Measurements from ENCODE around the gene LRRC75A. TPM values are rescaled to one million over a fixed set of nuclear protein-coding genes. Genes with fewer than 3 reads are reported as not detected.

LRRC75A gene
- total RNA-seq, 1 experiment from 2014 or later, result 22.9 TPM

DNA sequence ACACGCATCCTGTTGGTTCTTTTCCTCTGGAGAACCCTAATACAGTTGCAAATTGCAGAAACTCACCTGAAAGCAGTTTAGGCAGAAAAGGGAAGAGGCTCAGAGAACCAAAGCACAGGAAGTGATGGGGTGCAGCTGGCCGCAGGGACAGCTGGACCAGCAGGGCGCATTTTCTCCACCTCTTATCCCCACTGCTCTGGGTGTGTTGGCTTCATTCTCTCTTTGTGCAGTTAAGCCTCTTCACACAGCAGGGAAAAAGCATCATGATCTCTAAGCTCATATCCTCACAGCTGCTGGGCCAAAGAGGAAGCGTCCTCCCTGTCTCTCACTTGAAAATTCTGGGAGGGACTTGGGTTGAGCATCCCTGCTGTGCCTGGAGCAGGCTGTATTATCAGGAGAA is 20.0 kb upstream of the LRRC75A start (continued):
- TF ChIP-seq, protein P1, sequence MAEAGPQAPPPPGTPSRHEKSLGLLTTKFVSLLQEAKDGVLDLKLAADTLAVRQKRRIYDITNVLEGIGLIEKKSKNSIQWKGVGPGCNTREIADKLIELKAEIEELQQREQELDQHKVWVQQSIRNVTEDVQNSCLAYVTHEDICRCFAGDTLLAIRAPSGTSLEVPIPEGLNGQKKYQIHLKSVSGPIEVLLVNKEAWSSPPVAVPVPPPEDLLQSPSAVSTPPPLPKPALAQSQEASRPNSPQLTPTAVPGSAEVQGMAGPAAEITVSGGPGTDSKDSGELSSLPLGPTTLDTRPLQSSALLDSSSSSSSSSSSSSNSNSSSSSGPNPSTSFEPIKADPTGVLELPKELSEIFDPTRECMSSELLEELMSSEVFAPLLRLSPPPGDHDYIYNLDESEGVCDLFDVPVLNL (CRISPR knock-in tag; IDR thresholded peaks at IDR 0.05; ENCODE audit: borderline replicate concordance, low read depth), result no peak
- TF ChIP-seq TP53 (CRISPR knock-in tag; IDR thresholded peaks at IDR 0.05) (no peak), ETV6 (CRISPR knock-in tag; IDR thresholded peaks at IDR 0.05) (no peak), NR1H2 (CRISPR knock-in tag; IDR thresholded peaks at IDR 0.05) (no peak), MXD4 (CRISPR knock-in tag; IDR thresholded peaks at IDR 0.05; ENCODE audit: borderline replicate concordance) (no peak), EMX1 (CRISPR knock-in tag; IDR thresholded peaks at IDR 0.05) (no peak), ZNF396 (CRISPR knock-in tag; IDR thresholded peaks at IDR 0.05; ENCODE audit: borderline replicate concordance) (no peak), GTF2I (CRISPR knock-in tag; conservative IDR thresholded peaks at IDR 0.05) (no peak)
- TF ChIP-seq, protein P2, sequence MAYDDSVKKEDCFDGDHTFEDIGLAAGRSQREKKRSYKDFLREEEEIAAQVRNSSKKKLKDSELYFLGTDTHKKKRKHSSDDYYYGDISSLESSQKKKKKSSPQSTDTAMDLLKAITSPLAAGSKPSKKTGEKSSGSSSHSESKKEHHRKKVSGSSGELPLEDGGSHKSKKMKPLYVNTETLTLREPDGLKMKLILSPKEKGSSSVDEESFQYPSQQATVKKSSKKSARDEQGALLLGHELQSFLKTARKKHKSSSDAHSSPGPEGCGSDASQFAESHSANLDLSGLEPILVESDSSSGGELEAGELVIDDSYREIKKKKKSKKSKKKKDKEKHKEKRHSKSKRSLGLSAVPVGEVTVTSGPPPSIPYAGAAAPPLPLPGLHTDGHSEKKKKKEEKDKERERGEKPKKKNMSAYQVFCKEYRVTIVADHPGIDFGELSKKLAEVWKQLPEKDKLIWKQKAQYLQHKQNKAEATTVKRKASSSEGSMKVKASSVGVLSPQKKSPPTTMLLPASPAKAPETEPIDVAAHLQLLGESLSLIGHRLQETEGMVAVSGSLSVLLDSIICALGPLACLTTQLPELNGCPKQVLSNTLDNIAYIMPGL (CRISPR knock-in tag; IDR thresholded peaks at IDR 0.05), result no peak
- TF ChIP-seq, protein P3, sequence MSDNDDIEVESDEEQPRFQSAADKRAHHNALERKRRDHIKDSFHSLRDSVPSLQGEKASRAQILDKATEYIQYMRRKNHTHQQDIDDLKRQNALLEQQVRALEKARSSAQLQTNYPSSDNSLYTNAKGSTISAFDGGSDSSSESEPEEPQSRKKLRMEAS (CRISPR knock-in tag; IDR thresholded peaks at IDR 0.05), result no peak
- TF ChIP-seq, protein P4, sequence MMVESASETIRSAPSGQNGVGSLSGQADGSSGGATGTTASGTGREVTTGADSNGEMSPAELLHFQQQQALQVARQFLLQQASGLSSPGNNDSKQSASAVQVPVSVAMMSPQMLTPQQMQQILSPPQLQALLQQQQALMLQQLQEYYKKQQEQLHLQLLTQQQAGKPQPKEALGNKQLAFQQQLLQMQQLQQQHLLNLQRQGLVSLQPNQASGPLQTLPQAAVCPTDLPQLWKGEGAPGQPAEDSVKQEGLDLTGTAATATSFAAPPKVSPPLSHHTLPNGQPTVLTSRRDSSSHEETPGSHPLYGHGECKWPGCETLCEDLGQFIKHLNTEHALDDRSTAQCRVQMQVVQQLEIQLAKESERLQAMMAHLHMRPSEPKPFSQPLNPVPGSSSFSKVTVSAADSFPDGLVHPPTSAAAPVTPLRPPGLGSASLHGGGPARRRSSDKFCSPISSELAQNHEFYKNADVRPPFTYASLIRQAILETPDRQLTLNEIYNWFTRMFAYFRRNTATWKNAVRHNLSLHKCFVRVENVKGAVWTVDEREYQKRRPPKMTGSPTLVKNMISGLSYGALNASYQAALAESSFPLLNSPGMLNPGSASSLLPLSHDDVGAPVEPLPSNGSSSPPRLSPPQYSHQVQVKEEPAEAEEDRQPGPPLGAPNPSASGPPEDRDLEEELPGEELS (CRISPR knock-in tag; IDR thresholded peaks at IDR 0.05), result peak; percentile 18; the same call in 1 of the 2 replicates

DNA sequence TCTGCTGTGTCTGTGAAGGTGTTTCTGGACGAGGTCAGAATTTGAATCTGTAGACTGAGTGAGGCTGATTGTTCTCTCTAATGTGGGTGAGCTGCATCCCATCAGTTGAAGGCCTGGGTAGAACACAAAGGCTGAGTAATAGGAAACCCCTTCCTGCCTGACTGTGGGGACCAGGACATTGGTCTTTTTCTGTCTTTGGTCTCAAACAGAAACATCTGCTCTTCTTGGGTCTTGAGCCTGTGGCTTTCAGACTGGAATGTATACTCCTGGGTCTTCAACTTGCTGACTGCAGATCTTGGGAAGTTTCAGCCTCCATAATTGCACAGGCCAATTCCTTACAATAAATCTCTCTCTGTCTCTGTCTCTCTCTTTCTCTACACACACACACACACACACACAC is 19.6 kb upstream of the LRRC75A start:
- Mint-ChIP-seq H3K9me3 (no peaks in the 10 kb centered on the region), H3K4me1 (peaks cover 25% of the 10 kb centered on the region), H3K36me3 (no peaks in the 10 kb centered on the region), H3K27ac (peak overlapping the region; percentile 44; the same call in 1 of the 2 replicates), H3K27me3 (ENCODE audit: low read depth) (peaks cover 19% of the 10 kb centered on the region), H3K4me3 (no peak overlapping the region)
- TF ChIP-seq NFE2L1 (CRISPR knock-in tag; IDR thresholded peaks at IDR 0.05) (no peak), RELA (CRISPR knock-in tag; IDR thresholded peaks at IDR 0.05; ENCODE audit: borderline replicate concordance) (no peak), EMX1 (CRISPR knock-in tag; IDR thresholded peaks at IDR 0.05) (no peak), CBFB (CRISPR knock-in tag; IDR thresholded peaks at IDR 0.05; ENCODE audit: low read depth) (no peak), MYBL2 (CRISPR knock-in tag; IDR thresholded peaks at IDR 0.05) (no peak), ZNF121 (CRISPR knock-in tag; IDR thresholded peaks at IDR 0.05) (0 out of 2 replicates have a peak, but pooled peaks have one; percentile 17)
- TF ChIP-seq, protein P5, sequence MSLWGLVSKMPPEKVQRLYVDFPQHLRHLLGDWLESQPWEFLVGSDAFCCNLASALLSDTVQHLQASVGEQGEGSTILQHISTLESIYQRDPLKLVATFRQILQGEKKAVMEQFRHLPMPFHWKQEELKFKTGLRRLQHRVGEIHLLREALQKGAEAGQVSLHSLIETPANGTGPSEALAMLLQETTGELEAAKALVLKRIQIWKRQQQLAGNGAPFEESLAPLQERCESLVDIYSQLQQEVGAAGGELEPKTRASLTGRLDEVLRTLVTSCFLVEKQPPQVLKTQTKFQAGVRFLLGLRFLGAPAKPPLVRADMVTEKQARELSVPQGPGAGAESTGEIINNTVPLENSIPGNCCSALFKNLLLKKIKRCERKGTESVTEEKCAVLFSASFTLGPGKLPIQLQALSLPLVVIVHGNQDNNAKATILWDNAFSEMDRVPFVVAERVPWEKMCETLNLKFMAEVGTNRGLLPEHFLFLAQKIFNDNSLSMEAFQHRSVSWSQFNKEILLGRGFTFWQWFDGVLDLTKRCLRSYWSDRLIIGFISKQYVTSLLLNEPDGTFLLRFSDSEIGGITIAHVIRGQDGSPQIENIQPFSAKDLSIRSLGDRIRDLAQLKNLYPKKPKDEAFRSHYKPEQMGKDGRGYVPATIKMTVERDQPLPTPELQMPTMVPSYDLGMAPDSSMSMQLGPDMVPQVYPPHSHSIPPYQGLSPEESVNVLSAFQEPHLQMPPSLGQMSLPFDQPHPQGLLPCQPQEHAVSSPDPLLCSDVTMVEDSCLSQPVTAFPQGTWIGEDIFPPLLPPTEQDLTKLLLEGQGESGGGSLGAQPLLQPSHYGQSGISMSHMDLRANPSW (CRISPR knock-in tag; conservative IDR thresholded peaks at IDR 0.05; ENCODE audit: low read depth), result no peak
- TF ChIP-seq, protein P4 (CRISPR knock-in tag; IDR thresholded peaks at IDR 0.05), result no peak
- TF ChIP-seq, protein P6, sequence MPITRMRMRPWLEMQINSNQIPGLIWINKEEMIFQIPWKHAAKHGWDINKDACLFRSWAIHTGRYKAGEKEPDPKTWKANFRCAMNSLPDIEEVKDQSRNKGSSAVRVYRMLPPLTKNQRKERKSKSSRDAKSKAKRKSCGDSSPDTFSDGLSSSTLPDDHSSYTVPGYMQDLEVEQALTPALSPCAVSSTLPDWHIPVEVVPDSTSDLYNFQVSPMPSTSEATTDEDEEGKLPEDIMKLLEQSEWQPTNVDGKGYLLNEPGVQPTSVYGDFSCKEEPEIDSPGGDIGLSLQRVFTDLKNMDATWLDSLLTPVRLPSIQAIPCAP (CRISPR knock-in tag; IDR thresholded peaks at IDR 0.05), result no peak
- DNase-seq (ENCODE audit: low spot score) (no peak), ATAC-seq (no peak)
- POLR2A ChIA-PET, result no interaction called here
- CTCF ChIA-PET, result interaction anchor here (1.0 to 4.9 kb wide), 8 partner anchors 9 to 84 kb away, joined by 3 to 35 read pairs (median 5); no protein-coding TSS in a partner anchor
